H1 (cell line): ENCODE data around the gene CGA. TPM values are rescaled to one million over a fixed set of nuclear protein-coding genes. Genes with fewer than 3 reads are reported as not detected.

Source experiments
- CTCF ChIA-PET: fragments of 300-600 bp; sonication (Branson Sonifier 250); formaldehyde crosslinking; loops from one replicate; lab custom pipeline; 2021; ENCODE audit not compliant: partially characterized antibody; lab: Charles Lee
- POLR2A ChIA-PET: fragments of 300-600 bp; sonication (Branson Sonifier 250); formaldehyde crosslinking; loops from one replicate; lab custom pipeline; 2021; ENCODE audit warnings: inconsistent platforms; ENCODE audit not compliant: partially characterized antibody; lab: Charles Lee
- DNase-seq, 2 experiments: peaks; one replicate each; pipeline versions ENCODE4 v3.0.0 to v3.0.0-alpha.2; 2010 to 2022; ENCODE audit warnings: low spot score in 2 of 2, low read depth in 1 of 2, mixed read lengths in 1 of 2
- FAIRE-seq: peaks from 2 replicates; lab custom pipeline; 2011; peaks lifted over from hg19 to GRCh38; lab: Jason Lieb, UNC
- H2AFZ ChIP-seq: 2 replicates; pipeline ENCODE4 v1.8.1; 2012; ENCODE audit warnings: low read length, inconsistent platforms
- H2AK5ac ChIP-seq: 2 replicates; pipeline ENCODE4 v1.6.1; 2013; ENCODE audit warnings: low read depth, low read length
- H2BK120ac ChIP-seq: replicated peaks from 2 replicates; pipeline ENCODE3; 2013; ENCODE audit warnings: low read depth, low read length, inconsistent platforms
- H2BK12ac ChIP-seq: 2 replicates; pipeline ENCODE4 v1.6.1; 2013; ENCODE audit warnings: low read depth, low read length
- H2BK15ac ChIP-seq: 2 replicates; pipeline ENCODE4 v1.6.1; 2013; ENCODE audit warnings: low read length
- H2BK20ac ChIP-seq: 2 replicates; pipeline ENCODE4 v1.6.1; 2013; ENCODE audit warnings: low read length
- H2BK5ac ChIP-seq: 2 replicates; pipeline ENCODE4 v1.6.1; 2013; ENCODE audit warnings: low read depth, low read length
- H3K14ac ChIP-seq: 2 replicates; pipeline ENCODE4 v1.6.1; 2013; ENCODE audit warnings: inconsistent platforms; ENCODE audit not compliant: insufficient read length
- H3K18ac ChIP-seq: 2 replicates; pipeline ENCODE4 v1.6.1; 2013; ENCODE audit warnings: low read length; ENCODE audit errors: extremely low read depth
- H3K23ac ChIP-seq: 2 replicates; pipeline ENCODE4 v1.6.1; 2013; ENCODE audit warnings: inconsistent platforms; ENCODE audit not compliant: insufficient read length
- H3K23me2 ChIP-seq: 2 replicates; pipeline ENCODE4 v1.6.1; 2013; ENCODE audit warnings: low read depth, low read length
- H3K27ac ChIP-seq: 2 replicates; pipeline ENCODE4 v1.6.1; 2011; ENCODE audit warnings: low read depth, low read length, inconsistent platforms
- H3K27me3 ChIP-seq, 4 experiments: replicated peaks in 1 of 4; 1 replicate in 1 of 4; 2 replicates in 3 of 4; pipeline versions ENCODE4 v1.6.1 to v1.8.1; 2011 to 2013; ENCODE audit warnings: low read length in 3 of 4, mild to moderate bottlenecking in 3 of 4, inconsistent platforms in 2 of 4, mixed read lengths in 2 of 4, moderate library complexity in 1 of 4; ENCODE audit not compliant: control insufficient read depth in 3 of 4, insufficient read depth in 3 of 4; ENCODE audit errors: extremely low read depth in 1 of 4
- H3K36me3 ChIP-seq, 4 experiments: 2 replicates each; pipeline versions ENCODE4 v1.6.1 to v1.8.1; 2011 to 2013; ENCODE audit warnings: mild to moderate bottlenecking in 4 of 4, low read length in 3 of 4, moderate library complexity in 2 of 4, control low read depth in 1 of 4, inconsistent platforms in 1 of 4; ENCODE audit not compliant: insufficient read depth in 4 of 4, control insufficient read depth in 2 of 4
- H3K4ac ChIP-seq: replicated peaks from 2 replicates; pipeline ENCODE3; 2013; ENCODE audit warnings: low read length, low read depth, mixed read lengths, inconsistent platforms; ENCODE audit not compliant: insufficient read length
- H3K4me1 ChIP-seq, 4 experiments: replicated peaks in 1 of 4; 1 replicate in 1 of 4; 2 replicates in 3 of 4; pipeline versions ENCODE4 v1.6.1 to v1.8.1; 2011 to 2013; ENCODE audit warnings: low read length in 3 of 4, inconsistent platforms in 2 of 4, mixed read lengths in 1 of 4; ENCODE audit not compliant: insufficient read depth in 4 of 4, control insufficient read depth in 3 of 4
- H3K4me2 ChIP-seq, 2 experiments: 2 replicates each; pipeline versions ENCODE4 v1.6.1 to v1.8.1; 2011 to 2013; ENCODE audit warnings: low read depth in 2 of 2, low read length in 2 of 2, control low read depth in 1 of 2, inconsistent platforms in 1 of 2, mild to moderate bottlenecking in 1 of 2; ENCODE audit not compliant: insufficient read depth in 1 of 2
- H3K4me3 ChIP-seq, 4 experiments: fragments of 200-600, 300-600 bp in 1 of 4; sonication (generic), shearing (Covaris generic), sonication (Bioruptor Twin) in 1 of 4; 2 replicates each; pipeline versions ENCODE4 v1.5.1 to v1.8.1; 2011 to 2016; ENCODE audit warnings: low read length in 4 of 4, low read depth in 3 of 4, control low read depth in 2 of 4, inconsistent platforms in 2 of 4, mild to moderate bottlenecking in 2 of 4, mixed read lengths in 1 of 4, moderate library complexity in 1 of 4; ENCODE audit not compliant: insufficient read depth in 2 of 4; ENCODE audit errors: extremely low read depth in 1 of 4
- H3K56ac ChIP-seq: replicated peaks from 2 replicates; pipeline ENCODE3; 2013; ENCODE audit warnings: low read depth, mild to moderate bottlenecking, mixed read lengths, low read length, inconsistent platforms; ENCODE audit not compliant: insufficient read length
- H3K79me1 ChIP-seq: 2 replicates; pipeline ENCODE4 v1.6.1; 2013; ENCODE audit warnings: low read depth, low read length, control low read depth
- H3K79me2 ChIP-seq, 2 experiments: 2 replicates each; pipeline versions ENCODE4 v1.6.1 to v1.8.1; 2012 to 2013; ENCODE audit warnings: low read length in 2 of 2, mild to moderate bottlenecking in 2 of 2, inconsistent platforms in 1 of 2; ENCODE audit not compliant: insufficient read depth in 2 of 2, control insufficient read depth in 1 of 2
- H3K9ac ChIP-seq, 4 experiments: replicated peaks in 1 of 4; 1 replicate in 1 of 4; 2 replicates in 3 of 4; pipeline versions ENCODE4 v1.6.1 to v1.8.1; 2011 to 2013; ENCODE audit warnings: low read depth in 3 of 4, low read length in 3 of 4, control low read depth in 2 of 4, mild to moderate bottlenecking in 2 of 4, moderate library complexity in 2 of 4, inconsistent platforms in 1 of 4; ENCODE audit errors: extremely low read depth in 1 of 4
- H3K9me3 ChIP-seq, 2 experiments: 2 replicates each; pipeline versions ENCODE4 v1.6.1 to v1.8.1; 2012 to 2013; ENCODE audit warnings: mild to moderate bottlenecking in 2 of 2, moderate library complexity in 2 of 2, control low read depth in 1 of 2, inconsistent platforms in 1 of 2, low read depth in 1 of 2, low read length in 1 of 2, mixed read lengths in 1 of 2; ENCODE audit not compliant: insufficient read depth in 2 of 2
- H4K20me1 ChIP-seq, 2 experiments: replicated peaks in 1 of 2; 2 replicates each; pipeline versions ENCODE3 to v1.8.1; 2011 to 2013; ENCODE audit warnings: inconsistent platforms in 2 of 2, low read length in 2 of 2, mild to moderate bottlenecking in 1 of 2; ENCODE audit not compliant: insufficient read depth in 2 of 2, control insufficient read depth in 1 of 2
- H4K5ac ChIP-seq: 2 replicates; pipeline ENCODE4 v1.6.1; 2013; ENCODE audit warnings: low read length, low read depth, mixed read lengths, inconsistent platforms; ENCODE audit not compliant: insufficient read length
- H4K8ac ChIP-seq: 2 replicates; pipeline ENCODE4 v1.8.0; 2013; ENCODE audit warnings: mild to moderate bottlenecking, moderate library complexity, low read length, inconsistent platforms; ENCODE audit not compliant: insufficient read depth; ENCODE audit errors: extremely low read depth
- H4K91ac ChIP-seq: replicated peaks from 2 replicates; pipeline ENCODE3; 2013; ENCODE audit warnings: low read length, mixed read lengths, inconsistent platforms; ENCODE audit not compliant: insufficient read length
- FOSL1 ChIP-seq: IDR thresholded peaks from 2 replicates; pipeline ENCODE4 v1.6.1; 2011; ENCODE audit warnings: mild to moderate bottlenecking, low read depth, low read length, moderate library complexity; ENCODE audit not compliant: insufficient read depth
- GABPA ChIP-seq: IDR thresholded peaks from 2 replicates; pipeline ENCODE4 v1.6.1; 2011; ENCODE audit warnings: mild to moderate bottlenecking, low read length, moderate library complexity, borderline replicate concordance; ENCODE audit not compliant: insufficient read depth
- KDM1A ChIP-seq: fragments of 200-600, 300-600 bp; sonication (generic); IDR thresholded peaks from 2 replicates; pipeline ENCODE4 v1.7.1; 2016; ENCODE audit warnings: mild to moderate bottlenecking, low read length, borderline replicate concordance
- SP1 ChIP-seq: IDR thresholded peaks from 2 replicates; pipeline ENCODE4 v1.6.1; 2011; ENCODE audit warnings: low read depth, low read length
- TBP ChIP-seq: IDR thresholded peaks from 2 replicates; pipeline ENCODE4 v1.6.1; 2011; ENCODE audit warnings: low read depth, low read length, improper control_type of control experiment
- WGBS, 2 experiments: shearing (Covaris generic) in 1 of 2; methylation state at CpG; one replicate each; pipeline versions ENCODE4 v1.1.6 to v1.1.7; 2013 to 2015; ENCODE audit warnings: low lambda C conversion rate in 2 of 2, mixed read lengths in 2 of 2, inconsistent platforms in 1 of 2, low coverage in 1 of 2, missing lambda C conversion rate in 1 of 2; ENCODE audit not compliant: insufficient replicate concordance in 2 of 2, insufficient coverage in 1 of 2, insufficient read length in 1 of 2; ENCODE audit errors: extremely low coverage in 1 of 2, missing lambda C conversion rate in 1 of 2; 5-methylcytosine and 5-hydroxymethylcytosine counted together
- polyA plus RNA-seq, 7 experiments: library from polyadenylated mRNA; depleted of rRNA in 3 of 7; stranded (reverse) in 5 of 7; unstranded in 2 of 7; fragments of >200 nt in 5 of 7; fragments of 200-250 nt in 2 of 7; gene quantifications; 1 replicate in 5 of 7; 2 replicates in 1 of 7; 4 replicates in 1 of 7; pipeline versions ENCODE4 v1.2.1 to v1.2.3, GENCODE V29; 2011 to 2013; ENCODE audit warnings: missing spikeins in 2 of 7, mixed read lengths in 2 of 7
- total RNA-seq: library from RNA; stranded (reverse); fragmentation: NEBNext Ultra II Directional; extraction: Animal tissue kit (Norgen Biotek cat#: 25700); gene quantifications from 2 replicates; pipeline ENCODE4 v1.2.1, GENCODE V29; 2021

The CGA gene
- total and polyA plus RNA-seq, 2 of the 8 experiments (the other 6 are each of a cell fraction or from before 2014, with no cell fraction given): not detected

- no peaks in the 10 kb centered on the region for H3K4me1 ChIP-seq
- no peak overlapping the region for H2BK15ac ChIP-seq
- H3K4ac ChIP-seq: no peak overlapping the region
- no peak overlapping the region for H2AK5ac ChIP-seq
- H3K9me3 ChIP-seq: no peaks in the 10 kb centered on the region
- H3K27ac ChIP-seq: no peak overlapping the region
- H3K14ac ChIP-seq: no peak overlapping the region
- no peaks in the 10 kb centered on the region for H3K36me3 ChIP-seq
- H4K5ac ChIP-seq: no peak overlapping the region
- no peak overlapping the region for H3K23ac ChIP-seq
- no peak overlapping the region for H2BK5ac ChIP-seq
- WGBS, 2 experiments: 83% methylated on average over 3 of the region's 3 CpGs; no CpG with 5 or more reads in 1 of the 2 experiments
- H4K91ac ChIP-seq: no peak overlapping the region
- H3K79me1 ChIP-seq: no peaks in the 10 kb centered on the region
- FAIRE-seq: no peak
- H3K18ac ChIP-seq: no peak overlapping the region
- DNase-seq: no peak
- no peaks in the 10 kb centered on the region for H3K79me2 ChIP-seq
- POLR2A ChIA-PET: no interaction called here
- CTCF ChIA-PET: interaction anchor here (0.9 kb wide), 2 partner anchors 12 to 23 kb away, joined by 3 read pairs; no protein-coding TSS in a partner anchor
- H3K9ac ChIP-seq: no peak overlapping the region
- H2AFZ ChIP-seq: no peak overlapping the region
- H3K4me2 ChIP-seq: no peak overlapping the region
- no peak overlapping the region for H2BK20ac ChIP-seq
- H4K8ac ChIP-seq: no peak overlapping the region
- no peaks in the 10 kb centered on the region for H3K27me3 ChIP-seq
- no peaks in the 10 kb centered on the region for H4K20me1 ChIP-seq
- no peak overlapping the region for H3K56ac ChIP-seq
- no peak overlapping the region for H3K4me3 ChIP-seq
- TF ChIP-seq SP1 (no peak), FOSL1 (no peak), TBP (no peak), GABPA (no peak), KDM1A (no peak)
- TF ChIP-seq, all 59 proteins: peak for 0
- Histone ChIP-seq H2BK120ac (no peak overlapping the region), H3K23me2 (no peaks in the 10 kb centered on the region), H2BK12ac (no peak overlapping the region)
Observed at GRCh38 chr6:87054143-87054833, 40.6 kb downstream of the CGA start.
